ENCODE results near the gene LTB4R2. TPM values are rescaled to one million over a fixed set of nuclear protein-coding genes. Genes with fewer than 3 reads are reported as not detected.

LTB4R2 gene
- total RNA-seq, 1 experiment from 2014 or later: 15.0 TPM

- Histone ChIP-seq H3K36me3 (ENCODE audit: low read depth) (no peaks in the 10 kb centered on the region), H3K79me2 (ENCODE audit: low read depth) (no peaks in the 10 kb centered on the region), H4K20me1 (ENCODE audit: insufficient read depth) (no peaks in the 10 kb centered on the region), H3K9me2 (ENCODE audit: insufficient read depth) (no peaks in the 10 kb centered on the region), H3K27me3 (ENCODE audit: insufficient read depth, low read depth) (no peaks in the 10 kb centered on the region), H3F3A (ENCODE audit: insufficient read depth, low read depth) (no peaks in the 10 kb centered on the region; the same call in 1 of the 2 replicates), H3K9me3 (ENCODE audit: insufficient read depth, low read depth) (no peaks in the 10 kb centered on the region), H2AFZ (no peak overlapping the region), H3K4me2 (no peak overlapping the region), H3K27ac (no peak overlapping the region), H3K4me1 (replicated peaks; ENCODE audit: insufficient read depth) (no peaks in the 10 kb centered on the region), H3K4me3 (no peak overlapping the region)
- DNase-seq: no peak
- ChIA-PET POLR2A (ENCODE audit: unreplicated experiment) (interaction anchor here (0.7 kb wide), 1 partner anchor 101 kb away, joined by 4 read pairs; no protein-coding TSS in a partner anchor), CTCF (no interaction called here)
- no peak for TF ChIP-seq EZH2 (IDR thresholded peaks at IDR 0.05; ENCODE audit: low read depth)
- TF ChIP-seq, protein P1, sequence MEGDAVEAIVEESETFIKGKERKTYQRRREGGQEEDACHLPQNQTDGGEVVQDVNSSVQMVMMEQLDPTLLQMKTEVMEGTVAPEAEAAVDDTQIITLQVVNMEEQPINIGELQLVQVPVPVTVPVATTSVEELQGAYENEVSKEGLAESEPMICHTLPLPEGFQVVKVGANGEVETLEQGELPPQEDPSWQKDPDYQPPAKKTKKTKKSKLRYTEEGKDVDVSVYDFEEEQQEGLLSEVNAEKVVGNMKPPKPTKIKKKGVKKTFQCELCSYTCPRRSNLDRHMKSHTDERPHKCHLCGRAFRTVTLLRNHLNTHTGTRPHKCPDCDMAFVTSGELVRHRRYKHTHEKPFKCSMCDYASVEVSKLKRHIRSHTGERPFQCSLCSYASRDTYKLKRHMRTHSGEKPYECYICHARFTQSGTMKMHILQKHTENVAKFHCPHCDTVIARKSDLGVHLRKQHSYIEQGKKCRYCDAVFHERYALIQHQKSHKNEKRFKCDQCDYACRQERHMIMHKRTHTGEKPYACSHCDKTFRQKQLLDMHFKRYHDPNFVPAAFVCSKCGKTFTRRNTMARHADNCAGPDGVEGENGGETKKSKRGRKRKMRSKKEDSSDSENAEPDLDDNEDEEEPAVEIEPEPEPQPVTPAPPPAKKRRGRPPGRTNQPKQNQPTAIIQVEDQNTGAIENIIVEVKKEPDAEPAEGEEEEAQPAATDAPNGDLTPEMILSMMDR (conservative IDR thresholded peaks at IDR 0.05): no peak
- no TSS peak for BruUV-seq (replicated peaks)
- intact Hi-C loops (cut with micrococcal nuclease; ENCODE audit: unreplicated experiment): no loop called here
These were observed 4.6 kb downstream of the LTB4R2 start for GRCh38 chr14:24314377-24315193.

GRCh38 chr14:24315243-24315806, 5.4 kb downstream of the LTB4R2 start:
- no peak overlapping the region for H3K27ac ChIP-seq
- no peaks in the 10 kb centered on the region for H3K79me2 ChIP-seq (ENCODE audit: low read depth)
- CTCF ChIA-PET: no interaction called here
- no TSS peak for BruUV-seq (replicated peaks)
- TF ChIP-seq, protein P1 (conservative IDR thresholded peaks at IDR 0.05): no peak
- TF ChIP-seq EZH2 (IDR thresholded peaks at IDR 0.05; ENCODE audit: low read depth): no peak
- H3K9me3 ChIP-seq (ENCODE audit: insufficient read depth, low read depth): no peaks in the 10 kb centered on the region
- no peak overlapping the region for H3K4me3 ChIP-seq
- no peak overlapping the region for H2AFZ ChIP-seq
- POLR2A ChIA-PET (ENCODE audit: unreplicated experiment): no interaction called here
- H3K4me2 ChIP-seq: no peak overlapping the region
- no peaks in the 10 kb centered on the region for H3K9me2 ChIP-seq (ENCODE audit: insufficient read depth)
- intact Hi-C loops (cut with micrococcal nuclease; ENCODE audit: unreplicated experiment): no loop called here
- H3F3A ChIP-seq (ENCODE audit: insufficient read depth, low read depth): no peaks in the 10 kb centered on the region; the same call in 1 of the 2 replicates
- no peaks in the 10 kb centered on the region for H3K36me3 ChIP-seq (ENCODE audit: low read depth)
- H4K20me1 ChIP-seq (ENCODE audit: insufficient read depth): no peaks in the 10 kb centered on the region
- no peak for DNase-seq
- no peaks in the 10 kb centered on the region for H3K27me3 ChIP-seq (ENCODE audit: insufficient read depth, low read depth)
- H3K4me1 ChIP-seq (replicated peaks; ENCODE audit: insufficient read depth): no peaks in the 10 kb centered on the region

DNA sequence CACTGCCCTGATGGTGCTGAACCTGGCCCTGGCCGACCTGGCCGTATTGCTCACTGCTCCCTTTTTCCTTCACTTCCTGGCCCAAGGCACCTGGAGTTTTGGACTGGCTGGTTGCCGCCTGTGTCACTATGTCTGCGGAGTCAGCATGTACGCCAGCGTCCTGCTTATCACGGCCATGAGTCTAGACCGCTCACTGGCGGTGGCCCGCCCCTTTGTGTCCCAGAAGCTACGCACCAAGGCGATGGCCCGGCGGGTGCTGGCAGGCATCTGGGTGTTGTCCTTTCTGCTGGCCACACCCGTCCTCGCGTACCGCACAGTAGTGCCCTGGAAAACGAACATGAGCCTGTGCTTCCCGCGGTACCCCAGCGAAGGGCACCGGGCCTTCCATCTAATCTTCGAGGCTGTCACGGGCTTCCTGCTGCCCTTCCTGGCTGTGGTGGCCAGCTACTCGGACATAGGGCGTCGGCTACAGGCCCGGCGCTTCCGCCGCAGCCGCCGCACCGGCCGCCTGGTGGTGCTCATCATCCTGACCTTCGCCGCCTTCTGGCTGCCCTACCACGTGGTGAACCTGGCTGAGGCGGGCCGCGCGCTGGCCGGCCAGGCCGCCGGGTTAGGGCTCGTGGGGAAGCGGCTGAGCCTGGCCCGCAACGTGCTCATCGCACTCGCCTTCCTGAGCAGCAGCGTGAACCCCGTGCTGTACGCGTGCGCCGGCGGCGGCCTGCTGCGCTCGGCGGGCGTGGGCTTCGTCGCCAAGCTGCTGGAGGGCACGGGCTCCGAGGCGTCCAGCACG, 6.1 kb downstream of the LTB4R2 start:
- no peak overlapping the region for H3K4me2 ChIP-seq
- H3K27me3 ChIP-seq (ENCODE audit: insufficient read depth, low read depth): no peaks in the 10 kb centered on the region
- TF ChIP-seq EZH2 (IDR thresholded peaks at IDR 0.05; ENCODE audit: low read depth): no peak
- TF ChIP-seq, protein P1 (conservative IDR thresholded peaks at IDR 0.05): no peak
- intact Hi-C loops (cut with micrococcal nuclease; ENCODE audit: unreplicated experiment): no loop called here
- no peak overlapping the region for H3K27ac ChIP-seq
- H3F3A ChIP-seq (ENCODE audit: insufficient read depth, low read depth): no peaks in the 10 kb centered on the region; the same call in 1 of the 2 replicates
- H4K20me1 ChIP-seq (ENCODE audit: insufficient read depth): no peaks in the 10 kb centered on the region
- H3K79me2 ChIP-seq (ENCODE audit: low read depth): no peaks in the 10 kb centered on the region
- no TSS peak for BruUV-seq (replicated peaks)
- no peaks in the 10 kb centered on the region for H3K36me3 ChIP-seq (ENCODE audit: low read depth)
- no peak overlapping the region for H2AFZ ChIP-seq
- H3K4me1 ChIP-seq (replicated peaks; ENCODE audit: insufficient read depth): no peaks in the 10 kb centered on the region
- DNase-seq: no peak
- POLR2A ChIA-PET (ENCODE audit: unreplicated experiment): no interaction called here
- H3K9me2 ChIP-seq (ENCODE audit: insufficient read depth): no peaks in the 10 kb centered on the region
- H3K4me3 ChIP-seq: no peak overlapping the region
- no peaks in the 10 kb centered on the region for H3K9me3 ChIP-seq (ENCODE audit: insufficient read depth, low read depth)
- CTCF ChIA-PET: no interaction called here

Data from PC-9 (cell line).